Measurements from ENCODE around the gene TFDP3. TPM values are rescaled to one million over a fixed set of nuclear protein-coding genes. Genes with fewer than 3 reads are reported as not detected.

The TFDP3 gene
- total RNA-seq, 2 donors from 2014 or later: not detected

Other genes with a start within 250 kb of the TFDP3 start
- gene USP26, start 121.2 kb downstream of the TFDP3 start, total RNA-seq: not detected
- gene GPC4, start 197.1 kb upstream of the TFDP3 start, total RNA-seq: not detected